Measurements from ENCODE around the gene UGT2A3.
"Not testable (repeated sequence)": the region's sequence is repeated elsewhere in the genome, so short reads cannot be mapped to it uniquely, and the experiment has no call there.

Gene UGT2A3

GRCh38 chr4:68950033-68950432 lies 1.6 kb downstream of the UGT2A3 start:
- no peak overlapping the region for H3K4me3 ChIP-seq (ENCODE audit: control insufficient read depth, low read depth, low read length)
- no peak for DNase-seq (ENCODE audit: low read depth)

GRCh38 chr4:68948985-68949384 lies 2.6 kb downstream of the UGT2A3 start:
- DNase-seq (ENCODE audit: low read depth), result no peak
- no peak for TF ChIP-seq CTCF (conservative IDR thresholded peaks at IDR 0.05; ENCODE audit: control insufficient read depth, insufficient read depth, low read depth, low read length)
- H3K4me3 ChIP-seq (ENCODE audit: control insufficient read depth, low read depth, low read length), result no peak overlapping the region

More at GRCh38 chr4:68950033-68950432, 1.6 kb downstream of the UGT2A3 start:
- TF ChIP-seq CTCF (conservative IDR thresholded peaks at IDR 0.05; ENCODE audit: control insufficient read depth, insufficient read depth, low read depth, low read length), result no peak

- no peak for TF ChIP-seq CTCF (conservative IDR thresholded peaks at IDR 0.05; ENCODE audit: control insufficient read depth, insufficient read depth, low read depth, low read length)
- DNase-seq (ENCODE audit: low read depth), result no peak
Observed at GRCh38 chr4:68948044-68948743, 3.4 kb downstream of the UGT2A3 start.

GRCh38 chr4:68929076-68929737 lies 22.4 kb downstream of the UGT2A3 start:
- no peak overlapping the region for H3K4me3 ChIP-seq (ENCODE audit: control insufficient read depth, low read depth, low read length)
- TF ChIP-seq CTCF (conservative IDR thresholded peaks at IDR 0.05; ENCODE audit: control insufficient read depth, insufficient read depth, low read depth, low read length), result no peak
- no peak for DNase-seq (ENCODE audit: low read depth)

More at GRCh38 chr4:68948044-68948743, 3.4 kb downstream of the UGT2A3 start:
- H3K4me3 ChIP-seq (ENCODE audit: control insufficient read depth, low read depth, low read length), result no peak overlapping the region

GRCh38 chr4:68927165-68927564 lies 24.4 kb downstream of the UGT2A3 start:
- TF ChIP-seq CTCF (conservative IDR thresholded peaks at IDR 0.05; ENCODE audit: control insufficient read depth, insufficient read depth, low read depth, low read length), result no peak
- DNase-seq (ENCODE audit: low read depth), result no peak
- H3K4me3 ChIP-seq (ENCODE audit: control insufficient read depth, low read depth, low read length), result no peak overlapping the region

GRCh38 chr4:68922202-68922601 lies 29.4 kb downstream of the UGT2A3 start:
- not testable (repeated sequence) for H3K4me3 ChIP-seq (ENCODE audit: control insufficient read depth, low read depth, low read length); DNase-seq (ENCODE audit: low read depth)

GRCh38 chr4:68921051-68921450 lies 30.6 kb downstream of the UGT2A3 start:
- no peak for DNase-seq (ENCODE audit: low read depth)
- TF ChIP-seq CTCF (conservative IDR thresholded peaks at IDR 0.05; ENCODE audit: control insufficient read depth, insufficient read depth, low read depth, low read length), result no peak
- H3K4me3 ChIP-seq (ENCODE audit: control insufficient read depth, low read depth, low read length), result no peak overlapping the region

All from fibroblast of mammary gland (primary cell).